GM12878 (cell line): Measurements from ENCODE around the gene ROM1. TPM values are rescaled to one million over a fixed set of nuclear protein-coding genes. Genes with fewer than 3 reads are reported as not detected.

ENCODE experiments used
- ATAC-seq: fragments of 200-7000 bp; cut with Tn5 transposase; 3 replicates; pipeline ENCODE4 v1.9.1; 2020; ENCODE audit warnings: mild to moderate bottlenecking, moderate library complexity
- BruUV-seq: library from RNA; stranded (reverse); fragments of 400-500 nt; replicated peaks from 2 replicates; lab custom pipeline; 2021; lab: Mats Ljungman, UMichigan
- CTCF ChIA-PET: fragments of 300-600 bp; sonication (Branson Sonifier 250); formaldehyde crosslinking; extraction: SDS; loops from one replicate; lab custom pipeline; 2021; ENCODE audit warnings: inconsistent platforms; lab: Yijun Ruan, JAX
- POLR2A ChIA-PET: fragments of 350-600 bp; formaldehyde crosslinking; extraction: SDS; loops from one replicate; lab custom pipeline; 2021; ENCODE audit warnings: inconsistent platforms; lab: Charles Lee
- RAD21 ChIA-PET: fragments of 300-600 bp; sonication (Branson Sonifier 250); formaldehyde crosslinking; loops from one replicate; lab custom pipeline; 2023; ENCODE audit warnings: antibody characterized with exemption; ENCODE audit not compliant: unreplicated experiment; lab: Charles Lee
- SMC1A ChIA-PET: fragments of 300-600 bp; sonication (Branson Sonifier 250); formaldehyde crosslinking; loops from one replicate; lab custom pipeline; 2023; ENCODE audit not compliant: unreplicated experiment, uncharacterized antibody; lab: Charles Lee
- DNase-seq: peaks from one replicate; pipeline ENCODE4 v3.0.0-alpha.2; 2011; ENCODE audit warnings: low read depth, low spot score
- FAIRE-seq: peaks from 3 replicates; lab custom pipeline; 2011; peaks lifted over from hg19 to GRCh38; lab: Jason Lieb, UNC
- H2AFZ ChIP-seq: 2 replicates; pipeline ENCODE4 v1.6.0; 2011; ENCODE audit warnings: low read depth, low read length, control low read depth; ENCODE audit not compliant: control insufficient read depth
- H3K27ac ChIP-seq: 2 replicates; pipeline ENCODE4 v1.5.1; 2011; ENCODE audit warnings: control low read depth; ENCODE audit not compliant: control insufficient read depth, insufficient read depth
- H3K27me3 ChIP-seq, 2 experiments: replicated peaks in 1 of 2; 2 replicates each; pipeline versions ENCODE4 v1.6.0 to v1.6.1; 2011; ENCODE audit warnings: low read length in 1 of 2; ENCODE audit not compliant: control insufficient read depth in 2 of 2, insufficient read depth in 2 of 2
- H3K36me3 ChIP-seq, 2 experiments: 2 replicates each; pipeline ENCODE4 v1.5.1; 2011; ENCODE audit warnings: low read length in 1 of 2; ENCODE audit not compliant: control insufficient read depth in 2 of 2, insufficient read depth in 2 of 2
- H3K4me1 ChIP-seq: 2 replicates; pipeline ENCODE4 v1.6.1; 2011; ENCODE audit warnings: mild to moderate bottlenecking, low read length, moderate library complexity, mixed read lengths; ENCODE audit not compliant: control insufficient read depth, insufficient read depth
- H3K4me2 ChIP-seq: 2 replicates; pipeline ENCODE4 v1.6.0; 2011; ENCODE audit warnings: control low read depth; ENCODE audit not compliant: control insufficient read depth, insufficient read depth
- H3K4me3 ChIP-seq: fragments of 200-600 bp; sonication (generic); 2 replicates; pipeline ENCODE4 v1.5.1; 2016
- H3K79me2 ChIP-seq: 2 replicates; pipeline ENCODE4 v1.6.0; 2011; ENCODE audit warnings: low read length; ENCODE audit not compliant: control insufficient read depth, insufficient read depth
- H3K9ac ChIP-seq: 2 replicates; pipeline ENCODE4 v1.8.0; 2011; ENCODE audit warnings: low read length, control low read depth, mixed read lengths; ENCODE audit not compliant: control insufficient read depth, insufficient read depth
- H3K9me3 ChIP-seq: replicated peaks from 3 replicates; pipeline ENCODE4 v1.5.1; 2011; ENCODE audit warnings: mild to moderate bottlenecking, low read length; ENCODE audit not compliant: control insufficient read depth, insufficient read depth
- H4K20me1 ChIP-seq: 2 replicates; pipeline ENCODE4 v1.6.0; 2011; ENCODE audit not compliant: control insufficient read depth, insufficient read depth
- CHD1 ChIP-seq: IDR thresholded peaks from 2 replicates; pipeline ENCODE4 v1.6.1; 2012; ENCODE audit warnings: low read depth, low read length, improper control_type of control experiment
- EGR1 ChIP-seq, 2 experiments: IDR thresholded peaks; 1 replicate in 1 of 2; 2 replicates in 1 of 2; pipeline ENCODE4 v1.6.1; 2011 to 2012; ENCODE audit warnings: low read depth in 2 of 2, low read length in 2 of 2, borderline replicate concordance in 1 of 2, mild to moderate bottlenecking in 1 of 2, moderate library complexity in 1 of 2
- RFX5 ChIP-seq: IDR thresholded peaks from 2 replicates; pipeline ENCODE4 v1.6.1; 2011; ENCODE audit warnings: low read depth, low read length, improper control_type of control experiment
- SREBF1 ChIP-seq: IDR thresholded peaks from 2 replicates; pipeline ENCODE4 v1.6.1; 2012; ENCODE audit warnings: mild to moderate bottlenecking, low read length
- STAT1 ChIP-seq: fragments of 450-650 bp; conservative IDR thresholded peaks from 2 replicates; pipeline ENCODE4 v1.6.1; 2014; ENCODE audit warnings: antibody characterized with exemption, mild to moderate bottlenecking
- TCF12 ChIP-seq: IDR thresholded peaks from 2 replicates; pipeline ENCODE4 v1.6.1; 2011; ENCODE audit warnings: low read depth, mild to moderate bottlenecking, low read length
- ZBTB33 ChIP-seq: fragments of 450-650 bp; IDR thresholded peaks from 2 replicates; pipeline ENCODE4 v1.6.1; 2017; ENCODE audit warnings: mild to moderate bottlenecking
- ZNF207 ChIP-seq: fragments of 450-650 bp; IDR thresholded peaks from 2 replicates; pipeline ENCODE4 v1.6.1; 2014; ENCODE audit warnings: antibody characterized with exemption, mild to moderate bottlenecking, borderline replicate concordance
- WGBS: methylation state at CpG from one replicate; pipeline ENCODE4 v1.1.6; 2016; ENCODE audit warnings: low lambda C conversion rate; ENCODE audit not compliant: insufficient replicate concordance, insufficient coverage; ENCODE audit errors: missing lambda C conversion rate; 5-methylcytosine and 5-hydroxymethylcytosine counted together
- in situ Hi-C: fragments of 300-500 bp; cut with MboI; formaldehyde crosslinking; loops from 9 replicates; pipeline ENCODE4 v1.14.3; 2018; ENCODE audit warnings: mixed read lengths
- intact Hi-C: fragments of 100-400 bp; cut with micrococcal nuclease; formaldehyde crosslinking; loops from one replicate; pipeline ENCODE4 v1.14.2; 2022; ENCODE audit not compliant: unreplicated experiment
- polyA plus RNA-seq, 11 experiments: library from polyadenylated mRNA; depleted of rRNA in 4 of 11; unstranded in 6 of 11; stranded (reverse) in 5 of 11; fragments of >200 nt; fragmentation: Nextera tagmentation in 4 of 11; fragmentation: Illumina TruSeq in 1 of 11; extraction: Ambion mirVana in 4 of 11; extraction: Trizol in 1 of 11; gene quantifications; 1 replicate in 1 of 11; 2 replicates in 10 of 11; pipeline versions ENCODE4 v1.2.1 to v1.2.3, GENCODE V29; 2011 to 2016; ENCODE audit warnings: inconsistent platforms in 2 of 11, missing spikeins in 2 of 11, low read depth in 1 of 11
- total RNA-seq, 4 experiments: library from RNA; depleted of rRNA in 3 of 4; stranded (reverse); fragments of >200 nt in 3 of 4; fragmentation: Illumina TruSeq in 1 of 4; extraction: Trizol in 1 of 4; gene quantifications; 2 replicates each; pipeline versions ENCODE4 v1.2.1 to v1.2.3, GENCODE V29; 2013 to 2021

Gene ROM1
- total and polyA plus RNA-seq, 10 of the 15 experiments (the other 5 are each of a cell fraction or from before 2014, with no cell fraction given) = 0.42 to 3.0 (median 1.1) TPM

- ChIA-PET CTCF (interaction anchor here (1.7 kb wide), 1 partner anchor 89 kb away, joined by 4 read pairs; no protein-coding TSS in a partner anchor), POLR2A (no interaction called here), SMC1A (no interaction called here)
- H3K9me3 ChIP-seq = no peaks in the 10 kb centered on the region
- H3K9ac ChIP-seq = no peak overlapping the region
- in situ Hi-C loops = no loop called here
- ATAC-seq (no peak), DNase-seq (no peak)
- no peaks in the 10 kb centered on the region for H3K27me3 ChIP-seq
- peaks cover 6% of the 10 kb centered on the region for H3K4me1 ChIP-seq
- H3K27ac ChIP-seq = no peak overlapping the region
- TF ChIP-seq STAT1 (no peak), TCF12 (no peak), SREBF1 (no peak), RFX5 (no peak), CHD1 (no peak), EGR1 (IDR thresholded peaks at IDR 0.05; ENCODE audit: borderline replicate concordance in 1 of 2, low read depth in 2 of 2, low read length in 2 of 2) (no peak), ZBTB33 (no peak), ZNF207 (no peak)
- TF ChIP-seq, all 136 proteins: peak for 0
- RAD21 ChIA-PET = no interaction called here
- FAIRE-seq = no peak
- no peak overlapping the region for H2AFZ ChIP-seq
- no TSS peak for BruUV-seq
- H3K36me3 ChIP-seq = peaks cover 3 to 9% of the 10 kb centered on the region in 2 experiments; a peak in 3 of 4 replicates
- no peaks in the 10 kb centered on the region; the same call in 1 of the 2 replicates for H4K20me1 ChIP-seq
- H3K4me2 ChIP-seq = no peak overlapping the region
- H3K79me2 ChIP-seq = peaks cover 13% of the 10 kb centered on the region
- 84% methylated on average over 6 of the region's 6 CpGs for WGBS
- H3K4me3 ChIP-seq = no peak overlapping the region
- intact Hi-C loops = no loop called here
Observed at GRCh38 chr11:62605467-62605866, 7.6 kb upstream of the ROM1 start.
